Fibroblast of pulmonary artery (primary cell): ENCODE measurements around the gene NOG.

Source experiments
- DNase-seq: peaks from one replicate; pipeline ENCODE4 v3.0.0-alpha.2; 2010; ENCODE audit warnings: low read depth
- H3K4me3 ChIP-seq: replicated peaks from 2 replicates; pipeline ENCODE4 v1.5.1; 2011; ENCODE audit warnings: low read depth, mild to moderate bottlenecking, control low read depth, low read length, moderate library complexity
- CTCF ChIP-seq: IDR thresholded peaks from 2 replicates; pipeline ENCODE4 v1.5.1; 2011; ENCODE audit warnings: mild to moderate bottlenecking, control low read depth, low read length, inconsistent platforms; ENCODE audit errors: missing control alignments

Gene NOG

GRCh38 chr17:56633681-56634080 lies 40.2 kb downstream of the NOG start:
- H3K4me3 ChIP-seq = no peak overlapping the region
- TF ChIP-seq CTCF = no peak
- no peak for DNase-seq

GRCh38 chr17:56635641-56636040 lies 42.1 kb downstream of the NOG start:
- no peak for TF ChIP-seq CTCF
- H3K4me3 ChIP-seq = no peak overlapping the region
- DNase-seq = no peak

GRCh38 chr17:56636265-56636664 lies 42.8 kb downstream of the NOG start:
- no peak overlapping the region for H3K4me3 ChIP-seq
- TF ChIP-seq CTCF = no peak
- no peak for DNase-seq

- DNase-seq = no peak
- TF ChIP-seq CTCF = no peak
- H3K4me3 ChIP-seq = no peak overlapping the region
These were observed 43.8 kb downstream of the NOG start for GRCh38 chr17:56637254-56637653.

GRCh38 chr17:56638591-56639051 lies 45.1 kb downstream of the NOG start:
- no peak overlapping the region for H3K4me3 ChIP-seq
- no peak for TF ChIP-seq CTCF
- no peak for DNase-seq

- no peak for TF ChIP-seq CTCF
- no peak for DNase-seq
These were observed 46.0 kb downstream of the NOG start for GRCh38 chr17:56639517-56639916.

GRCh38 chr17:56640116-56640515 lies 46.6 kb downstream of the NOG start:
- no peak for TF ChIP-seq CTCF
- no peak for DNase-seq
- no peak overlapping the region for H3K4me3 ChIP-seq

More at GRCh38 chr17:56639517-56639916, 46.0 kb downstream of the NOG start:
- no peak overlapping the region for H3K4me3 ChIP-seq
